HEK293T (cell line): ENCODE measurements around the gene NDUFA3.

Experiments used
- BHLHE40 ChIP-seq: fragments of 450-650 bp; IDR thresholded peaks from 2 replicates; pipeline ENCODE4 v1.6.1; 2016; ENCODE audit warnings: mild to moderate bottlenecking, moderate library complexity, borderline replicate concordance
- CTBP1 ChIP-seq: fragments of 450-650 bp; IDR thresholded peaks from 2 replicates; pipeline ENCODE4 v1.6.1; 2016; ENCODE audit warnings: borderline replicate concordance
- FOXA1 ChIP-seq: fragments of 450-650 bp; IDR thresholded peaks from 2 replicates; pipeline ENCODE4 v1.6.1; 2016; ENCODE audit warnings: mild to moderate bottlenecking
- FOXM1 ChIP-seq: fragments of 450-650 bp; IDR thresholded peaks from 2 replicates; pipeline ENCODE4 v1.6.1; 2017; ENCODE audit warnings: mild to moderate bottlenecking, borderline replicate concordance
- HDGF ChIP-seq: fragments of 450-650 bp; IDR thresholded peaks from 2 replicates; pipeline ENCODE4 v1.6.1; 2017; ENCODE audit warnings: antibody characterized with exemption, borderline replicate concordance
- L3MBTL2 ChIP-seq: fragments of 450-650 bp; conservative IDR thresholded peaks from 2 replicates; pipeline ENCODE4 v1.6.1; 2016; ENCODE audit warnings: mild to moderate bottlenecking
- NFRKB ChIP-seq: fragments of 450-650 bp; IDR thresholded peaks from 2 replicates; pipeline ENCODE4 v1.6.1; 2016; ENCODE audit warnings: mild to moderate bottlenecking, moderate library complexity
- SP1 ChIP-seq: fragments of 450-650 bp; IDR thresholded peaks from 2 replicates; pipeline ENCODE4 v1.6.1; 2017
- SUZ12 ChIP-seq: fragments of 450-650 bp; IDR thresholded peaks from 2 replicates; pipeline ENCODE4 v1.6.1; 2016; ENCODE audit warnings: mild to moderate bottlenecking

DNA sequence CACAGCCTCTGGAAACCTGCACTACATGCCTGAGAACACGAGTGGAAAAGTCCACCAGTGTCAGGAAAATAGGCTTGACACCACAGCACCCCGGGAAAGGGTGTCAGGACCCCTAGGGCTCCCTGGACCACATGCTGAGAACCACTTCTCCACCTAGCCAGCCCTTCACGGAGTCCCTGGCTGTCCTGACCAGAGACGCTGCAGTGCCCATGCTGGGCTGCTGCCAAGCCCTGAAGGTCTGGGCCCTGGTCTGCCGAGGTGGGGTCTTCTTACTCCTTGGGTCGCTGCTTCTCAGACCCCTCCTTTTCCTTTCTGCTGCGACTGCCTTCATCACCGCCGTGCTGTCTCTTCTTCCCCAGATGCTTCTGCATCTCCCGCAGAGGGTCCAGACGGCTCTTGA lies 53.8 kb downstream of the NDUFA3 start:
- TF ChIP-seq L3MBTL2 (no peak), FOXA1 (no peak), SP1 (no peak), HDGF (no peak), CTBP1 (no peak), NFRKB (no peak), FOXM1 (no peak), SUZ12 (no peak), BHLHE40 (no peak)
